ENCODE results near the gene MRGPRD.

GRCh38 chr11:69017951-69018350, 37.2 kb upstream of the MRGPRD start:
- TF ChIP-seq CTCF (IDR thresholded peaks at IDR 0.05; ENCODE audit: low read depth, low read length), result no peak
- TF ChIP-seq EZH2phosphoT487 (IDR thresholded peaks at IDR 0.05; ENCODE audit: low read depth), result no peak
